IMR-90 (cell line): ENCODE measurements around the gene DMXL1. TPM values are rescaled to one million over a fixed set of nuclear protein-coding genes. Genes with fewer than 3 reads are reported as not detected.

Experiments
- ATAC-seq: fragments of 200-7000 bp; cut with Tn5 transposase; 2 replicates; pipeline ENCODE4 v1.9.1; 2020; ENCODE audit warnings: low read depth, mild to moderate bottlenecking, moderate library complexity
- BruUV-seq: library from RNA; stranded (reverse); fragments of 400-500 nt; replicated peaks from 2 replicates; lab custom pipeline; 2021; lab: Mats Ljungman, UMichigan
- CTCF ChIA-PET: fragments of 300-600 bp; formaldehyde crosslinking; extraction: SDS; loops from one replicate; lab custom pipeline; 2021; ENCODE audit warnings: antibody characterized with exemption; lab: Yijun Ruan, JAX
- POLR2A ChIA-PET: fragments of 300-600 bp; sonication (Branson Sonifier 250); formaldehyde crosslinking; loops from one replicate; lab custom pipeline; 2022; ENCODE audit warnings: antibody characterized with exemption; ENCODE audit not compliant: unreplicated experiment; lab: Charles Lee
- DNase-seq: peaks from one replicate; pipeline ENCODE4 v3.0.0; 2013
- H2AFZ ChIP-seq: replicated peaks from 2 replicates; pipeline ENCODE3; 2013; ENCODE audit warnings: low read length, mild to moderate bottlenecking; ENCODE audit not compliant: poor library complexity
- H2AK5ac ChIP-seq: 2 replicates; pipeline ENCODE4 v1.6.1; 2013; ENCODE audit warnings: low read depth, low read length, inconsistent platforms
- H2AK9ac ChIP-seq: replicated peaks from 2 replicates; pipeline ENCODE3; 2013; ENCODE audit warnings: mild to moderate bottlenecking, low read depth, low read length, moderate library complexity; ENCODE audit not compliant: poor library complexity
- H2BK120ac ChIP-seq: 2 replicates; pipeline ENCODE4 v1.6.1; 2013; ENCODE audit warnings: low read depth, low read length, inconsistent platforms
- H2BK15ac ChIP-seq: 3 replicates; pipeline ENCODE4 v1.6.1; 2013; ENCODE audit warnings: low read depth, low read length, inconsistent platforms
- H2BK20ac ChIP-seq: 2 replicates; pipeline ENCODE4 v1.6.1; 2013; ENCODE audit warnings: low read depth, mild to moderate bottlenecking, inconsistent platforms, low read length, moderate library complexity
- H2BK5ac ChIP-seq: 2 replicates; pipeline ENCODE4 v1.6.1; 2013; ENCODE audit warnings: mild to moderate bottlenecking, low read depth, low read length, inconsistent platforms; ENCODE audit not compliant: poor library complexity, severe bottlenecking
- H3K14ac ChIP-seq: replicated peaks from 2 replicates; pipeline ENCODE4 v1.6.1; 2013; ENCODE audit warnings: low read depth, low read length, inconsistent platforms
- H3K18ac ChIP-seq: 2 replicates; pipeline ENCODE4 v1.6.1; 2013; ENCODE audit warnings: low read depth, low read length, control low read depth
- H3K23ac ChIP-seq: 2 replicates; pipeline ENCODE4 v1.6.1; 2013; ENCODE audit warnings: low read depth, low read length, inconsistent platforms
- H3K27ac ChIP-seq: 2 replicates; pipeline ENCODE4 v1.5.1; 2013; ENCODE audit warnings: mild to moderate bottlenecking, control low read depth, low read length; ENCODE audit not compliant: insufficient read depth
- H3K27me3 ChIP-seq: 2 replicates; pipeline ENCODE4 v1.6.1; 2013; ENCODE audit warnings: low read length; ENCODE audit not compliant: control insufficient read depth, insufficient read depth
- H3K36me3 ChIP-seq: 2 replicates; pipeline ENCODE4 v1.6.1; 2013; ENCODE audit warnings: low read length, mixed read lengths; ENCODE audit not compliant: control insufficient read depth, insufficient read depth
- H3K4ac ChIP-seq: 2 replicates; pipeline ENCODE4 v1.6.1; 2013; ENCODE audit warnings: low read depth, low read length, inconsistent platforms
- H3K4me1 ChIP-seq: 2 replicates; pipeline ENCODE4 v1.6.1; 2013; ENCODE audit warnings: low read length, mixed read lengths; ENCODE audit not compliant: control insufficient read depth, insufficient read depth
- H3K4me2 ChIP-seq: 2 replicates; pipeline ENCODE4 v1.6.1; 2013; ENCODE audit warnings: low read depth, mild to moderate bottlenecking, control low read depth, low read length, moderate library complexity
- H3K4me3 ChIP-seq: 2 replicates; pipeline ENCODE4 v1.5.1; 2013; ENCODE audit warnings: low read depth, mild to moderate bottlenecking, control low read depth, low read length, moderate library complexity; ENCODE audit not compliant: insufficient read depth
- H3K56ac ChIP-seq: 2 replicates; pipeline ENCODE4 v1.6.1; 2013; ENCODE audit warnings: low read length, inconsistent platforms; ENCODE audit not compliant: insufficient read depth; ENCODE audit errors: extremely low read depth
- H3K79me1 ChIP-seq, 2 experiments: 2 replicates each; pipeline ENCODE4 v1.6.1; 2013; ENCODE audit warnings: low read length in 2 of 2, inconsistent platforms in 1 of 2, low read depth in 1 of 2
- H3K9ac ChIP-seq: 2 replicates; pipeline ENCODE4 v1.6.1; 2013; ENCODE audit warnings: low read depth, low read length, control low read depth
- H3K9me1 ChIP-seq: 2 replicates; pipeline ENCODE4 v1.6.1; 2013; ENCODE audit warnings: low read length, inconsistent platforms; ENCODE audit not compliant: insufficient read depth
- H3K9me3 ChIP-seq: 2 replicates; pipeline ENCODE4 v1.6.1; 2013; ENCODE audit warnings: low read length; ENCODE audit not compliant: control insufficient read depth, insufficient read depth
- H4K20me1 ChIP-seq: 2 replicates; pipeline ENCODE4 v1.6.1; 2013; ENCODE audit warnings: low read length, inconsistent platforms; ENCODE audit not compliant: insufficient read depth
- H4K5ac ChIP-seq: 2 replicates; pipeline ENCODE4 v1.6.1; 2013; ENCODE audit warnings: mild to moderate bottlenecking, low read depth, low read length, control low read depth
- H4K8ac ChIP-seq, 2 experiments: 2 replicates each; pipeline ENCODE4 v1.6.1; 2013; ENCODE audit warnings: low read depth in 2 of 2, low read length in 2 of 2, control low read depth in 1 of 2, inconsistent platforms in 1 of 2
- H4K91ac ChIP-seq: 2 replicates; pipeline ENCODE4 v1.6.1; 2013; ENCODE audit warnings: low read depth, low read length, inconsistent platforms; ENCODE audit not compliant: insufficient read depth
- BHLHE40 ChIP-seq: fragments of 150-350 bp; IDR thresholded peaks from 2 replicates; pipeline ENCODE4 v1.6.1; 2016; ENCODE audit warnings: mild to moderate bottlenecking, low read depth, low read length
- CHD1 ChIP-seq: IDR thresholded peaks from 2 replicates; pipeline ENCODE4 v1.6.1; 2012; ENCODE audit warnings: low read depth, low read length, improper control_type of control experiment
- MAFK ChIP-seq: IDR thresholded peaks from 2 replicates; pipeline ENCODE4 v1.6.1; 2012; ENCODE audit warnings: low read depth, low read length, improper control_type of control experiment
- MXI1 ChIP-seq: IDR thresholded peaks from 2 replicates; pipeline ENCODE4 v1.6.1; 2012; ENCODE audit warnings: low read depth, mild to moderate bottlenecking, low read length, moderate library complexity, borderline replicate concordance
- NFE2L2 ChIP-seq: fragments of 150-350 bp; IDR thresholded peaks from 2 replicates; pipeline ENCODE4 v1.6.1; 2016; ENCODE audit warnings: low read depth, mild to moderate bottlenecking, low read length
- RAD21 ChIP-seq: IDR thresholded peaks from 2 replicates; pipeline ENCODE4 v1.6.1; 2012; ENCODE audit warnings: low read length, improper control_type of control experiment
- RCOR1 ChIP-seq: IDR thresholded peaks from 2 replicates; pipeline ENCODE4 v1.6.1; 2012; ENCODE audit warnings: mild to moderate bottlenecking, low read length, improper control_type of control experiment; ENCODE audit not compliant: insufficient replicate concordance
- RFX5 ChIP-seq: IDR thresholded peaks from 2 replicates; pipeline ENCODE4 v1.8.0; 2012; ENCODE audit warnings: low read depth, mild to moderate bottlenecking, low read length, moderate library complexity
- SMC3 ChIP-seq: fragments of 150-350 bp; IDR thresholded peaks from 2 replicates; pipeline ENCODE4 v1.6.1; 2016; ENCODE audit warnings: low read depth, mild to moderate bottlenecking, antibody characterized with exemption, low read length, moderate library complexity
- WGBS, 2 experiments: methylation state at CpG; one replicate each; pipeline versions ENCODE4 v1.1.5 to v1.1.7; 2013; ENCODE audit warnings: missing lambda C conversion rate in 2 of 2; ENCODE audit not compliant: insufficient read length in 1 of 2; ENCODE audit errors: extremely low coverage in 2 of 2; 5-methylcytosine and 5-hydroxymethylcytosine counted together
- dilution Hi-C: fragments of 300-500 bp; cut with HindIII; formaldehyde crosslinking; loops from one replicate; pipeline ENCODE4 v1.14.3; 2018; ENCODE audit warnings: low sequenced_read_pairs; ENCODE audit not compliant: unreplicated experiment
- in situ Hi-C: fragments of 300-500 bp; cut with MboI; formaldehyde crosslinking; loops from 3 replicates; pipeline ENCODE4 v1.14.3; 2019; ENCODE audit warnings: low sequenced_read_pairs, inconsistent platforms, mixed read lengths
- intact Hi-C: fragments of 100-400 bp; cut with micrococcal nuclease; formaldehyde crosslinking; loops from 2 replicates; pipeline ENCODE4 v1.10.0; 2022
- polyA plus RNA-seq, 3 experiments: library from polyadenylated mRNA; depleted of rRNA; stranded (reverse); fragments of >200 nt; gene quantifications; 2 replicates each; pipeline ENCODE4 v1.2.3, GENCODE V29; 2012; ENCODE audit warnings: low replicate concordance in 1 of 3
- total RNA-seq: library from RNA; depleted of rRNA; stranded (reverse); fragments of >200 nt; gene quantifications from 2 replicates; pipeline ENCODE4 v1.2.3, GENCODE V29; 2012
- TF ChIP-seq, protein P1 (sequence below): conservative IDR thresholded peaks from 2 replicates; pipeline ENCODE4 v1.5.1; 2012; ENCODE audit warnings: mild to moderate bottlenecking, low read depth, low read length, improper control_type of control experiment
- TF ChIP-seq, protein P2 (sequence below): fragments of 150-350 bp; IDR thresholded peaks from 2 replicates; pipeline ENCODE4 v1.6.1; 2017; ENCODE audit warnings: mild to moderate bottlenecking, antibody characterized with exemption, low read length, low read depth

Gene DMXL1
- total and polyA plus RNA-seq, 2 of the 4 experiments (the other 2 are of a cell fraction): 8.1 to 21.5 TPM

DNA sequence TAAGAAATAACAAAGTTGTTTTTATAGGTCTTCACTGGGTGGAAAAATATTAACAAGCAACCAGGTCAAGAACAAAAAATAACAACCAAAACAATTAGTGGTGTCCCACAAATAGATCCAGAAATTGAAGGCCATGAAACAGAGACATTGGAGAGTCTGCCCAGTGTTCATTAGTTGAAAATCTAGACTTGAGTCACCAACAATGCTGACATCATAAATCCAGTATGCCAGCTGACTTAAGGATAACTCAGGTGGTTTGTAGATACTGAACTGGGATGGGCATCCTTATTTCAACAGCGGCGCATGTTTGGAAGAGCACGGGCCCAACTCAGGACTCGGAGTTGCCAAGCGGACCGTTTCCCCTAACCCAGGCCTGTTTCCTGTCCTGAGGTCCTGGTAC is 204.3 kb downstream of the DMXL1 start:
- Histone ChIP-seq H3K4me3 (no peak overlapping the region), H2AK5ac (no peak overlapping the region), H3K18ac (no peak overlapping the region), H3K56ac (no peak overlapping the region), H3K14ac (no peak overlapping the region; the same call in 1 of the 2 replicates), H3K4ac (peak overlapping the region; percentile 31; the same call in 1 of the 2 replicates), H2BK20ac (no peak overlapping the region), H2BK120ac (no peak overlapping the region), H3K27ac (no peak overlapping the region), H3K27me3 (no peaks in the 10 kb centered on the region), H2AK9ac (no peak overlapping the region), H4K8ac (no peak overlapping the region), H3K23ac (no peak overlapping the region), H2BK5ac (no peak overlapping the region), H3K36me3 (no peaks in the 10 kb centered on the region), H3K9me1 (peaks cover 11% of the 10 kb centered on the region), H3K4me2 (no peak overlapping the region), H2BK15ac (no peak overlapping the region), H4K20me1 (no peaks in the 10 kb centered on the region), H3K9me3 (no peaks in the 10 kb centered on the region), H3K4me1 (peaks cover 13% of the 10 kb centered on the region), H4K5ac (no peak overlapping the region), H4K91ac (no peak overlapping the region), H3K9ac (no peak overlapping the region), H3K79me1 (peaks cover 23 to 47% of the 10 kb centered on the region in 2 experiments), H2AFZ (no peak overlapping the region)
- POLR2A ChIA-PET: no interaction called here
- BruUV-seq: no TSS peak
- no CpG with 5 or more reads among the region's 6 CpGs for WGBS, 2 experiments
- intact Hi-C loops: no loop called here
- DNase-seq: peak; percentile 61
- dilution Hi-C loops: no loop called here
- peak; percentile 25; the same call in 1 of the 2 replicates for ATAC-seq
- CTCF ChIA-PET: interaction anchor here (1.0 kb wide), 1 partner anchor 10 kb away, joined by 3 read pairs; no protein-coding TSS in a partner anchor
- in situ Hi-C loops: no loop called here
- TF ChIP-seq BHLHE40 (no peak), RCOR1 (no peak), NFE2L2 (no peak), CHD1 (no peak), MXI1 (no peak), RAD21 (no peak), RFX5 (no peak), MAFK (no peak; the same call in 1 of the 2 replicates), SMC3 (no peak)
- TF ChIP-seq, protein P1, sequence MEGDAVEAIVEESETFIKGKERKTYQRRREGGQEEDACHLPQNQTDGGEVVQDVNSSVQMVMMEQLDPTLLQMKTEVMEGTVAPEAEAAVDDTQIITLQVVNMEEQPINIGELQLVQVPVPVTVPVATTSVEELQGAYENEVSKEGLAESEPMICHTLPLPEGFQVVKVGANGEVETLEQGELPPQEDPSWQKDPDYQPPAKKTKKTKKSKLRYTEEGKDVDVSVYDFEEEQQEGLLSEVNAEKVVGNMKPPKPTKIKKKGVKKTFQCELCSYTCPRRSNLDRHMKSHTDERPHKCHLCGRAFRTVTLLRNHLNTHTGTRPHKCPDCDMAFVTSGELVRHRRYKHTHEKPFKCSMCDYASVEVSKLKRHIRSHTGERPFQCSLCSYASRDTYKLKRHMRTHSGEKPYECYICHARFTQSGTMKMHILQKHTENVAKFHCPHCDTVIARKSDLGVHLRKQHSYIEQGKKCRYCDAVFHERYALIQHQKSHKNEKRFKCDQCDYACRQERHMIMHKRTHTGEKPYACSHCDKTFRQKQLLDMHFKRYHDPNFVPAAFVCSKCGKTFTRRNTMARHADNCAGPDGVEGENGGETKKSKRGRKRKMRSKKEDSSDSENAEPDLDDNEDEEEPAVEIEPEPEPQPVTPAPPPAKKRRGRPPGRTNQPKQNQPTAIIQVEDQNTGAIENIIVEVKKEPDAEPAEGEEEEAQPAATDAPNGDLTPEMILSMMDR: no peak
- TF ChIP-seq, protein P2, sequence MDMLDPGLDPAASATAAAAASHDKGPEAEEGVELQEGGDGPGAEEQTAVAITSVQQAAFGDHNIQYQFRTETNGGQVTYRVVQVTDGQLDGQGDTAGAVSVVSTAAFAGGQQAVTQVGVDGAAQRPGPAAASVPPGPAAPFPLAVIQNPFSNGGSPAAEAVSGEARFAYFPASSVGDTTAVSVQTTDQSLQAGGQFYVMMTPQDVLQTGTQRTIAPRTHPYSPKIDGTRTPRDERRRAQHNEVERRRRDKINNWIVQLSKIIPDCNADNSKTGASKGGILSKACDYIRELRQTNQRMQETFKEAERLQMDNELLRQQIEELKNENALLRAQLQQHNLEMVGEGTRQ: no peak
